Measurements from ENCODE around the gene CHN2.

DNA sequence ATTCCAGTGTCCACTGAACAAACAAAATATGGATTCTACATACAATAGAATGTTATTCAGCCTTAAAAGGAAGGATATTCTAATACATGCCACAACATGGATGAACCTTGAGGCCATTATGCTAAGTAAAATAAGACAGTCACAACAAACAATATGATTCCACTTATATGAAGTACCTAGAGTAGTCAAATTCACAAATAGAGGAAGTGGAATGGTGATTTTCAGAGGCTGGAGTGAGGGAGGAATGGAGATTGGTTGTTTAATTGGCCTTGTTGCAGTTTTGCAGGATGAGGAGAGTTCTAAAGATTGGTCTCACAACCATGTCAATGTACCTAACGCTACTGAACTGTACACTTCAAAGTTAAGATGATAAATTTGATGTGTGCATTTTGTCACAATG lies 119.6 kb downstream of the CHN2 start:
- TF ChIP-seq, protein P1, sequence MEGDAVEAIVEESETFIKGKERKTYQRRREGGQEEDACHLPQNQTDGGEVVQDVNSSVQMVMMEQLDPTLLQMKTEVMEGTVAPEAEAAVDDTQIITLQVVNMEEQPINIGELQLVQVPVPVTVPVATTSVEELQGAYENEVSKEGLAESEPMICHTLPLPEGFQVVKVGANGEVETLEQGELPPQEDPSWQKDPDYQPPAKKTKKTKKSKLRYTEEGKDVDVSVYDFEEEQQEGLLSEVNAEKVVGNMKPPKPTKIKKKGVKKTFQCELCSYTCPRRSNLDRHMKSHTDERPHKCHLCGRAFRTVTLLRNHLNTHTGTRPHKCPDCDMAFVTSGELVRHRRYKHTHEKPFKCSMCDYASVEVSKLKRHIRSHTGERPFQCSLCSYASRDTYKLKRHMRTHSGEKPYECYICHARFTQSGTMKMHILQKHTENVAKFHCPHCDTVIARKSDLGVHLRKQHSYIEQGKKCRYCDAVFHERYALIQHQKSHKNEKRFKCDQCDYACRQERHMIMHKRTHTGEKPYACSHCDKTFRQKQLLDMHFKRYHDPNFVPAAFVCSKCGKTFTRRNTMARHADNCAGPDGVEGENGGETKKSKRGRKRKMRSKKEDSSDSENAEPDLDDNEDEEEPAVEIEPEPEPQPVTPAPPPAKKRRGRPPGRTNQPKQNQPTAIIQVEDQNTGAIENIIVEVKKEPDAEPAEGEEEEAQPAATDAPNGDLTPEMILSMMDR (IDR thresholded peaks at IDR 0.05) = no peak
- TF ChIP-seq EZH2 (IDR thresholded peaks at IDR 0.05; ENCODE audit: borderline replicate concordance, insufficient read depth, low read depth, low read length, poor library complexity, severe bottlenecking) = no peak

All from B cell (primary cell).